Right lobe of liver (tissue), 6 donors: ENCODE data around the gene ABCA6. TPM values are rescaled to one million over a fixed set of nuclear protein-coding genes. Genes with fewer than 3 reads are reported as not detected.

ENCODE experiments used
- ATAC-seq, 4 donors: fragments of 200-7000 bp; cut with Tn5 transposase; one replicate each; pipeline ENCODE4 v1.9.1; 2020; ENCODE audit warnings: mild to moderate bottlenecking in 4 of 4, moderate library complexity in 4 of 4
- DNase-seq, 3 donors: peaks; one replicate each; pipeline ENCODE4 v3.0.0-alpha.2; 2020
- H3K27ac ChIP-seq, 3 donors: fragments of 200-600 bp; one replicate each; pipeline ENCODE4 v1.8.0; 2022
- H3K27me3 ChIP-seq, 2 donors: fragments of 200-600 bp; one replicate each; pipeline ENCODE4 v1.8.0; 2022
- H3K36me3 ChIP-seq, 4 donors: fragments of 200-600 bp; sonication (generic) in 1 of 4; one replicate each; pipeline versions ENCODE4 v1.5.1 to v1.8.0; 2017 to 2022; ENCODE audit warnings: control low read depth in 1 of 4
- H3K4me1 ChIP-seq, 4 donors: fragments of 200-600 bp; sonication (generic) in 1 of 4; one replicate each; pipeline versions ENCODE4 v1.5.1 to v1.8.0; 2017 to 2022; ENCODE audit warnings: control low read depth in 1 of 4
- H3K4me3 ChIP-seq, 3 donors: fragments of 200-600 bp; one replicate each; pipeline ENCODE4 v1.8.0; 2022
- H3K9me3 ChIP-seq, 4 donors: fragments of 200-600 bp; sonication (generic) in 1 of 4; one replicate each; pipeline versions ENCODE4 v1.5.1 to v1.8.0; 2017 to 2022; ENCODE audit warnings: control low read depth in 1 of 4
- CTCF ChIP-seq, 4 donors: fragments of 200-600 bp in 3 of 4; fragments of 450-650 bp in 1 of 4; IDR thresholded peaks; one replicate each; pipeline versions ENCODE4 v1.5.1 to v1.8.0; 2016 to 2022; ENCODE audit warnings: antibody characterized with exemption in 4 of 4, mild to moderate bottlenecking in 2 of 4
- POLR2A ChIP-seq: fragments of 450-650 bp; IDR thresholded peaks from one replicate; pipeline ENCODE4 v1.6.1; 2017; ENCODE audit warnings: antibody characterized with exemption, mild to moderate bottlenecking
- WGBS: methylation state at CpG from one replicate; pipeline ENCODE4 v1.1.6; 2018; ENCODE audit warnings: low coverage, low lambda C conversion rate; ENCODE audit not compliant: insufficient coverage; ENCODE audit errors: missing lambda C conversion rate; 5-methylcytosine and 5-hydroxymethylcytosine counted together
- intact Hi-C, 2 donors: fragments of 100-400 bp; cut with DNase I; formaldehyde crosslinking; loops; one replicate each; pipeline versions ENCODE4 v1.11.2 to v1.14.1; 2022
- total RNA-seq, 6 experiments: library from RNA; depleted of rRNA in 2 of 6; stranded (reverse); fragments of >200 nt in 2 of 6; fragmentation: NEBNext Ultra II Directional in 3 of 6; extraction: Animal tissue kit (Norgen Biotek cat#: 25700) in 3 of 6; gene quantifications; one replicate each; pipeline versions ENCODE4 v1.1.0 to v1.2.4, GENCODE V29; 2016 to 2023
- donor health status: DM: no; HTN: yes; CAD: no.
- donor health status: DM: no; HTN: no; CAD: no.
- donor health status: DM: no; HTN: no; CAD: no.
- donor health status: DM: no; HTN: yes; CAD: no.
- donor health status: DM: no; HTN: yes; CAD: no.

ABCA6 gene
- total RNA-seq, 6 experiments from 2014 or later = 54.7 to 155 (median 86.2) TPM

GRCh38 chr17:69134112-69134511 lies 7.6 kb downstream of the ABCA6 start:
- no peak for DNase-seq
- Histone ChIP-seq H3K9me3 (no peaks in the 10 kb centered on the region), H3K27me3 (no peaks in the 10 kb centered on the region), H3K4me1 (peaks cover 0 to 31% (median 4%) of the 10 kb centered on the region in 4 donors), H3K27ac (no peak overlapping the region), H3K4me3 (no peak overlapping the region), H3K36me3 (peaks cover 0 to 57% (median 19%) of the 10 kb centered on the region in 4 donors)
- no peak for ATAC-seq
- intact Hi-C loops = no loop called here
- no peak for TF ChIP-seq POLR2A
- TF ChIP-seq CTCF (IDR thresholded peaks at IDR 0.05) = no peak
- WGBS = 73% methylated on average over 2 of the region's 3 CpGs

- H3K27me3 ChIP-seq = no peaks in the 10 kb centered on the region
- peaks cover 0 to 43% (median 4%) of the 10 kb centered on the region in 4 donors for H3K4me1 ChIP-seq
- no peak for DNase-seq
- intact Hi-C loops = no loop called here
- no peaks in the 10 kb centered on the region for H3K9me3 ChIP-seq
- H3K36me3 ChIP-seq = peaks cover 0 to 67% (median 18%) of the 10 kb centered on the region in 4 donors
- H3K4me3 ChIP-seq = peak overlapping the region in 1 of 3 donors; percentile 5
- H3K27ac ChIP-seq = peak overlapping the region in 2 of 3 donors; percentile 61 to 71
- peak; percentile 89 to 92 (median 91) for ATAC-seq
- whole genome bisulfite sequencing = 27% methylated on average over 6 of the region's 6 CpGs
- TF ChIP-seq CTCF (IDR thresholded peaks at IDR 0.05) (no peak), POLR2A (no peak)
Measured at GRCh38 chr17:69130627-69131296, 10.9 kb downstream of the ABCA6 start.

GRCh38 chr17:69123626-69124025 lies 18.1 kb downstream of the ABCA6 start:
- ATAC-seq = no peak
- no peak overlapping the region for H3K4me3 ChIP-seq
- intact Hi-C loops = no loop called here

GRCh38 chr17:69122065-69122464 lies 19.6 kb downstream of the ABCA6 start:
- TF ChIP-seq CTCF (IDR thresholded peaks at IDR 0.05) (no peak), POLR2A (no peak)
- ATAC-seq (peak; percentile 87 to 96 (median 92)), DNase-seq (no peak)
- intact Hi-C loops = no loop called here
- Histone ChIP-seq H3K27ac (peak overlapping the region; percentile 18 to 89 (median 88)), H3K36me3 (peaks cover 0 to 27% (median 2%) of the 10 kb centered on the region in 4 donors), H3K9me3 (no peaks in the 10 kb centered on the region), H3K27me3 (no peaks in the 10 kb centered on the region), H3K4me3 (no peak overlapping the region), H3K4me1 (peaks cover 0 to 77% (median 10%) of the 10 kb centered on the region in 4 donors)
- 32% methylated on average over 5 of the region's 5 CpGs for WGBS

More at GRCh38 chr17:69123626-69124025, 18.1 kb downstream of the ABCA6 start:
- no peak for DNase-seq
- H3K9me3 ChIP-seq = no peaks in the 10 kb centered on the region
- WGBS = 88% methylated on average over 1 of the region's 1 CpG
- peaks cover 0 to 36% (median 10%) of the 10 kb centered on the region in 4 donors for H3K36me3 ChIP-seq
- H3K27me3 ChIP-seq = no peaks in the 10 kb centered on the region
- peaks cover 0 to 62% (median 10%) of the 10 kb centered on the region in 4 donors for H3K4me1 ChIP-seq
- H3K27ac ChIP-seq = peak overlapping the region in 2 of 3 donors; percentile 88 to 89
- TF ChIP-seq POLR2A = no peak
- no peak for TF ChIP-seq CTCF (IDR thresholded peaks at IDR 0.05)
